ENCODE results near the gene PLA2G2D. TPM values are rescaled to one million over a fixed set of nuclear protein-coding genes. Genes with fewer than 3 reads are reported as not detected.

The PLA2G2D gene
- total RNA-seq, 1 donor, result not detected

DNA sequence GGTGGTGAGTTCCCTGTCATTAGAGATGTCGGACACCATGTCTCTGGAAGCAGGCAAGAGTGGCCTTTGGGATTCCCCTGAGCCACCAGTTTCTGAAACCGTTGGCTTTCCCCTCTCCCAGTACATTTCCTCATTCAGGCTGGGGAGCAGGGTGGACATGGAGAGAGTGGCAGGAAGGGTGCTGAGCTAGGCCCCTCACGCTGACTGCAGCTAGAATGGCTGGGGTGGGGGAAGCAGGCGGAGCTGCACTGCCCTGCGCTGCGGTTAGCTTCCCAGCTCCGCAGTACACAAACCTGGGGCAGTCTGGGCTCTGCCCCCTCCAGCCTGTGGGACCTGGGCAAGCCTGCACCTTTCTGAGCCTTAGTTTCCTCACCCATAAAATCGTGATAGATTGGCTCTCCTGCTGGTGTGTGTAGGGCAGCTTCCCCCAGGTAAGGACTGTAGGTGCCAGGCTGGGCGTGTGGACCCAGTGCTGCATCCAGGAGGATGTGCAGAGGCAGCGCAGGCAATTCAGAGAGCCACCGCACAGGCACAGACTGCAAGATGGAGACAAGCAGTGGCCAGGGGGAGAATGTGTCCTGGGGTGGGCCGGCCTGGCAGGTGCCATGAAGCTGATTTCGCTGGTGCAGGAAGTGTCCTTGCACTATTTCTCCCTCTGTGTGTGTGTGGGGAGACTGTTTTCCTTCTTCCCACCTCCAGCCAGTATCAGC is 22.8 kb upstream of the PLA2G2D start:
- no peak for DNase-seq (ENCODE audit: insufficient read length, low spot score, missing footprints)
- TF ChIP-seq, protein P1, sequence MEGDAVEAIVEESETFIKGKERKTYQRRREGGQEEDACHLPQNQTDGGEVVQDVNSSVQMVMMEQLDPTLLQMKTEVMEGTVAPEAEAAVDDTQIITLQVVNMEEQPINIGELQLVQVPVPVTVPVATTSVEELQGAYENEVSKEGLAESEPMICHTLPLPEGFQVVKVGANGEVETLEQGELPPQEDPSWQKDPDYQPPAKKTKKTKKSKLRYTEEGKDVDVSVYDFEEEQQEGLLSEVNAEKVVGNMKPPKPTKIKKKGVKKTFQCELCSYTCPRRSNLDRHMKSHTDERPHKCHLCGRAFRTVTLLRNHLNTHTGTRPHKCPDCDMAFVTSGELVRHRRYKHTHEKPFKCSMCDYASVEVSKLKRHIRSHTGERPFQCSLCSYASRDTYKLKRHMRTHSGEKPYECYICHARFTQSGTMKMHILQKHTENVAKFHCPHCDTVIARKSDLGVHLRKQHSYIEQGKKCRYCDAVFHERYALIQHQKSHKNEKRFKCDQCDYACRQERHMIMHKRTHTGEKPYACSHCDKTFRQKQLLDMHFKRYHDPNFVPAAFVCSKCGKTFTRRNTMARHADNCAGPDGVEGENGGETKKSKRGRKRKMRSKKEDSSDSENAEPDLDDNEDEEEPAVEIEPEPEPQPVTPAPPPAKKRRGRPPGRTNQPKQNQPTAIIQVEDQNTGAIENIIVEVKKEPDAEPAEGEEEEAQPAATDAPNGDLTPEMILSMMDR (IDR thresholded peaks at IDR 0.05; ENCODE audit: extremely low read depth, low read depth, low read length), result no peak
- Histone ChIP-seq H3K79me2 (ENCODE audit: insufficient read depth, low read length) (no peaks in the 10 kb centered on the region), H3K4me3 (ENCODE audit: insufficient read depth, low read length) (no peak overlapping the region), H3K27ac (ENCODE audit: low read depth, low read length) (no peak overlapping the region), H3K4me1 (ENCODE audit: insufficient read depth, low read length) (no peaks in the 10 kb centered on the region), H2AFZ (ENCODE audit: low read length) (no peak overlapping the region), H3K9me3 (ENCODE audit: low read depth, low read length) (no peaks in the 10 kb centered on the region), H3K4me2 (ENCODE audit: insufficient read depth, low read length) (no peak overlapping the region), H4K20me1 (ENCODE audit: insufficient read depth, low read length) (no peaks in the 10 kb centered on the region), H3K36me3 (ENCODE audit: insufficient read depth, low read length) (no peaks in the 10 kb centered on the region), H3K27me3 (ENCODE audit: insufficient read depth, low read length) (peaks cover 8% of the 10 kb centered on the region)

DNA sequence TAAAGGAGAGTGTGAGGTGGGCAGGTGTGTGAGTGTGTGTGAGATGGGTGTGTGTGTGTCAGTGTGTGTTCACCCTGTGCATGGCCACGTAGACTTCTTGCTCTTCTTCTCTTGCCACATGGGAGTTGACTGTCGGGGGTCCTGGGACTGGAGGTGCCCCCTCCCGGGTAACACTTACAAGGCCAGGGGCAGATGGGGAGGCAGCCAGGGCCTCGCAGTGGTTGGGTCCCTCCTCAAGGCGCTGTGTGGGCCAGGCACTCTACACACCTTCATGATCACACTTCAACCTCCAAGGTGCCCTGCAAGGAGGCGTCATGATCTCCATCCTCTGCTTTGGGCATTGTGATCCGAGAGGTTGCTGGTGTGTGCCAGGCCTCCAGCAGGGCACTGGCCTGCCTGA is 22.1 kb upstream of the PLA2G2D start:
- Histone ChIP-seq H4K20me1 (ENCODE audit: insufficient read depth, low read length) (no peaks in the 10 kb centered on the region), H3K4me3 (ENCODE audit: insufficient read depth, low read length) (no peak overlapping the region), H3K36me3 (ENCODE audit: insufficient read depth, low read length) (no peaks in the 10 kb centered on the region), H3K9me3 (ENCODE audit: low read depth, low read length) (no peaks in the 10 kb centered on the region), H3K27ac (ENCODE audit: low read depth, low read length) (no peak overlapping the region), H3K27me3 (ENCODE audit: insufficient read depth, low read length) (peaks cover 7% of the 10 kb centered on the region), H3K4me2 (ENCODE audit: insufficient read depth, low read length) (no peak overlapping the region), H3K4me1 (ENCODE audit: insufficient read depth, low read length) (no peaks in the 10 kb centered on the region), H2AFZ (ENCODE audit: low read length) (no peak overlapping the region), H3K79me2 (ENCODE audit: insufficient read depth, low read length) (no peaks in the 10 kb centered on the region)
- no peak for DNase-seq (ENCODE audit: insufficient read length, low spot score, missing footprints)
- TF ChIP-seq, protein P1 (IDR thresholded peaks at IDR 0.05; ENCODE audit: extremely low read depth, low read depth, low read length), result no peak

DNA sequence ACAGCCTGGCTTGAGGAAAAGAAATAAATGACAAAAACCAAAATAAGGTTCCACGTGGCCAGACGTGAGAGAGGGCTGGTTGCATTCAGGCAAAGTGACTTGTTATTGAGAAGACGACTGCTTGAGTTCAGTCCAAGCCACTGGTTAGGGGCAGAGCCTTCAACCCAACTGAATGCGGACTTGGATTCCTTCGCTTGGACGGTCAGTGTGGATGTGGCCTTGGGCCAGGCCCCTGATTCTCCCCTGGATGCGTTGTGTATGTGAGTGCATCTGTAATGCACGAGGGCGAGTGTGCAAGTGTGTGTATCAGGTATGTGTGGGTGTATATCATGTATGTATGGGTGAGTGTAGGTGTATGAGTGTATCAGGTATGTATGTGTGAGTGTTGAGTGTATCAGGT is 21.7 kb upstream of the PLA2G2D start:
- TF ChIP-seq, protein P1 (IDR thresholded peaks at IDR 0.05; ENCODE audit: extremely low read depth, low read depth, low read length), result no peak
- no peak overlapping the region for H3K4me3 ChIP-seq (ENCODE audit: insufficient read depth, low read length)
- H3K27ac ChIP-seq (ENCODE audit: low read depth, low read length), result no peak overlapping the region
- no peak overlapping the region for H2AFZ ChIP-seq (ENCODE audit: low read length)
- peaks cover 5% of the 10 kb centered on the region for H3K27me3 ChIP-seq (ENCODE audit: insufficient read depth, low read length)
- no peaks in the 10 kb centered on the region for H3K36me3 ChIP-seq (ENCODE audit: insufficient read depth, low read length)
- no peak overlapping the region for H3K4me2 ChIP-seq (ENCODE audit: insufficient read depth, low read length)
- DNase-seq (ENCODE audit: insufficient read length, low spot score, missing footprints), result peak; percentile 67
- H3K9me3 ChIP-seq (ENCODE audit: low read depth, low read length), result no peaks in the 10 kb centered on the region
- H4K20me1 ChIP-seq (ENCODE audit: insufficient read depth, low read length), result no peaks in the 10 kb centered on the region
- H3K79me2 ChIP-seq (ENCODE audit: insufficient read depth, low read length), result no peaks in the 10 kb centered on the region
- no peaks in the 10 kb centered on the region for H3K4me1 ChIP-seq (ENCODE audit: insufficient read depth, low read length)

DNA sequence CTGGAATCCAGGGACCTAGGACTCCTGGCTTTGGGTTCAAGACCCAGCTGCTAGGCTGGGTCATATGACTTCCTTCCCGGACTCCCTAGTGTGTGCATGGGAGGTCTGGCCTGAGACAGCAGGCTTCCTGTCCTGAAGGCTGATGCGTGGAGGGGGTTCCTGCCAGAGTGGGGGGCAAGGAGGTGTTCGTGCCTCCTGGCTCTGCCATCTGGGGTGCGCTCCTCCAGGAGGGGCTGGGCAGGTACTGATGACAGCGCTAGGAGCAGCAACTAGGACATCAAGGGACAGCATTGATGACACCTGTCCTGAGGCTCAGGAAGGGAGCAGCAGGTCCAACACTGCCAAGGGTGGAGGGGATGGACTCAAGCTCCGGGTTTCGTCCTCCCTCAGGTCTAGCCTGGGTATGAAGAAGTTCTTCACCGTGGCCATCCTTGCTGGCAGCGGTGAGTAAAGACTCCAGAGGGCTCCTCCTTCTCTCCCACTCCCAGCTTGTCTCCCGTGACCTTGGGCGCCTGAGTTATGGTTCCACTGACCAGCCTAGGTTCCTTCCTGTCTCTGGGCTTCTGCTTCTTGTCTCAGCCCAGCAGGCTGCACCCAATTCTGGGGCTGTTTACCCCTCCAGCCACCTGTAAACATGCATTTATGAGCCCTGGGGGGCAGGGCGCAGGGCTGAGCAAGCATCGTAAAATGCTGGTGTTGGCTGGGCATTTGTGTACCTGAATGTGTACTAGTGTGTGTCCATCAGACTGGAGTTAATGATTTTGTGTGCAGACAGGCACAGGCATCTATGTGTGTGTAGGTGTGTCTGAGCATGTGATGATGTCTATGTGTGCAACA is 20.7 kb upstream of the PLA2G2D start:
- Histone ChIP-seq H3K9me3 (ENCODE audit: low read depth, low read length) (no peaks in the 10 kb centered on the region), H3K36me3 (ENCODE audit: insufficient read depth, low read length) (no peaks in the 10 kb centered on the region), H3K4me1 (ENCODE audit: insufficient read depth, low read length) (no peaks in the 10 kb centered on the region), H3K4me3 (ENCODE audit: insufficient read depth, low read length) (no peak overlapping the region), H3K27ac (ENCODE audit: low read depth, low read length) (no peak overlapping the region), H3K27me3 (ENCODE audit: insufficient read depth, low read length) (peaks cover 5% of the 10 kb centered on the region), H2AFZ (ENCODE audit: low read length) (no peak overlapping the region), H3K79me2 (ENCODE audit: insufficient read depth, low read length) (no peaks in the 10 kb centered on the region), H4K20me1 (ENCODE audit: insufficient read depth, low read length) (no peaks in the 10 kb centered on the region), H3K4me2 (ENCODE audit: insufficient read depth, low read length) (no peak overlapping the region)
- TF ChIP-seq, protein P1 (IDR thresholded peaks at IDR 0.05; ENCODE audit: extremely low read depth, low read depth, low read length), result no peak
- DNase-seq (ENCODE audit: insufficient read length, low spot score, missing footprints), result peak; percentile 45

All from osteoblast (primary cell).